Right lobe of liver (tissue), 6 donors: ENCODE results near the gene DAAM1. TPM values are rescaled to one million over a fixed set of nuclear protein-coding genes. Genes with fewer than 3 reads are reported as not detected.

Experiments
- ATAC-seq, 4 donors: fragments of 200-7000 bp; cut with Tn5 transposase; one replicate each; pipeline ENCODE4 v1.9.1; 2020; ENCODE audit warnings: mild to moderate bottlenecking in 4 of 4, moderate library complexity in 4 of 4
- DNase-seq, 3 donors: peaks; one replicate each; pipeline ENCODE4 v3.0.0-alpha.2; 2020
- H3K27ac ChIP-seq, 3 donors: fragments of 200-600 bp; one replicate each; pipeline ENCODE4 v1.8.0; 2022
- H3K27me3 ChIP-seq, 2 donors: fragments of 200-600 bp; one replicate each; pipeline ENCODE4 v1.8.0; 2022
- H3K36me3 ChIP-seq, 4 donors: fragments of 200-600 bp; sonication (generic) in 1 of 4; one replicate each; pipeline versions ENCODE4 v1.5.1 to v1.8.0; 2017 to 2022; ENCODE audit warnings: control low read depth in 1 of 4
- H3K4me1 ChIP-seq, 4 donors: fragments of 200-600 bp; sonication (generic) in 1 of 4; one replicate each; pipeline versions ENCODE4 v1.5.1 to v1.8.0; 2017 to 2022; ENCODE audit warnings: control low read depth in 1 of 4
- H3K4me3 ChIP-seq, 3 donors: fragments of 200-600 bp; one replicate each; pipeline ENCODE4 v1.8.0; 2022
- H3K9me3 ChIP-seq, 4 donors: fragments of 200-600 bp; sonication (generic) in 1 of 4; one replicate each; pipeline versions ENCODE4 v1.5.1 to v1.8.0; 2017 to 2022; ENCODE audit warnings: control low read depth in 1 of 4
- CTCF ChIP-seq, 4 donors: fragments of 200-600 bp in 3 of 4; fragments of 450-650 bp in 1 of 4; IDR thresholded peaks; one replicate each; pipeline versions ENCODE4 v1.5.1 to v1.8.0; 2016 to 2022; ENCODE audit warnings: antibody characterized with exemption in 4 of 4, mild to moderate bottlenecking in 2 of 4
- POLR2A ChIP-seq: fragments of 450-650 bp; IDR thresholded peaks from one replicate; pipeline ENCODE4 v1.6.1; 2017; ENCODE audit warnings: antibody characterized with exemption, mild to moderate bottlenecking
- WGBS: methylation state at CpG from one replicate; pipeline ENCODE4 v1.1.6; 2018; ENCODE audit warnings: low coverage, low lambda C conversion rate; ENCODE audit not compliant: insufficient coverage; ENCODE audit errors: missing lambda C conversion rate; 5-methylcytosine and 5-hydroxymethylcytosine counted together
- intact Hi-C, 2 donors: fragments of 100-400 bp; cut with DNase I; formaldehyde crosslinking; loops; one replicate each; pipeline versions ENCODE4 v1.11.2 to v1.14.1; 2022
- total RNA-seq, 6 experiments: library from RNA; depleted of rRNA in 2 of 6; stranded (reverse); fragments of >200 nt in 2 of 6; fragmentation: NEBNext Ultra II Directional in 3 of 6; extraction: Animal tissue kit (Norgen Biotek cat#: 25700) in 3 of 6; gene quantifications; one replicate each; pipeline versions ENCODE4 v1.1.0 to v1.2.4, GENCODE V29; 2016 to 2023
- donor health status: DM: no; HTN: yes; CAD: no.
- donor health status: DM: no; HTN: no; CAD: no.
- donor health status: DM: no; HTN: no; CAD: no.
- donor health status: DM: no; HTN: yes; CAD: no.
- donor health status: DM: no; HTN: yes; CAD: no.

The DAAM1 gene
- total RNA-seq, 6 experiments from 2014 or later, result 17.2 to 43.6 (median 25.3) TPM

- TF ChIP-seq CTCF (IDR thresholded peaks at IDR 0.05) (no peak), POLR2A (no peak)
- H3K4me3 ChIP-seq, result no peak overlapping the region
- H3K27me3 ChIP-seq, result no peaks in the 10 kb centered on the region
- peak overlapping the region in 2 of 3 donors; percentile 1 to 9 for H3K27ac ChIP-seq
- H3K9me3 ChIP-seq, result no peaks in the 10 kb centered on the region
- peaks cover 0 to 16% (median 2%) of the 10 kb centered on the region in 4 donors for H3K36me3 ChIP-seq
- peaks cover 0 to 27% (median 7%) of the 10 kb centered on the region in 4 donors for H3K4me1 ChIP-seq
- 92% methylated on average over 2 of the region's 2 CpGs for WGBS
- ATAC-seq, result no peak
- no peak for DNase-seq
- intact Hi-C loops, result no loop called here
Measured at GRCh38 chr14:59332727-59333126, 144.3 kb downstream of the DAAM1 start.

DNA sequence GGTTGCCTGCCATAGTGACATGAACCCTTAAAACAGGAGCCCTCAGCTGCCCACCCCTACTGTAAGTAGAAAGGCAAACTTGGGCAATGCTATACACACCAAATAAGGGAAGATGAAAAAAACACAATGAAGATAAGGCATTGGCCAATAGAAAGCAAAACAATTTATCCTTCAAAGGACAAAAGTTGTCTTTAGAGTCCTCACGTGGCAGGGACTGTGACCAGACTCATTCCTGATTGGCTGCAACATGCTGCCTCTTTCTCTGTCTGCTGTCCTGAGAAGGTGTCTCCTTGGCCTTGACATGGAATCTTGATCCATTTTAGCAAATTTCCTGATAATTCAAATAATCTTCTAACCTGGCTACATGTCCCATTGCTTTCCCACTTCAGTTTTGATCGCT is 144.8 kb downstream of the DAAM1 start:
- TF ChIP-seq CTCF (IDR thresholded peaks at IDR 0.05) (no peak), POLR2A (no peak)
- WGBS, result 85% methylated on average over 2 of the region's 2 CpGs
- H3K27me3 ChIP-seq, result no peaks in the 10 kb centered on the region
- H3K9me3 ChIP-seq, result no peaks in the 10 kb centered on the region
- peaks cover 0 to 27% (median 7%) of the 10 kb centered on the region in 4 donors for H3K4me1 ChIP-seq
- ATAC-seq, result peak in 1 of 4 donors; percentile 5
- H3K36me3 ChIP-seq, result peaks cover 0 to 16% (median 2%) of the 10 kb centered on the region in 4 donors
- peak overlapping the region in 2 of 3 donors; percentile 1 to 50 for H3K27ac ChIP-seq
- no peak for DNase-seq
- intact Hi-C loops, result no loop called here
- H3K4me3 ChIP-seq, result no peak overlapping the region

GRCh38 chr14:59333668-59334067 is 145.2 kb downstream of the DAAM1 start:
- peak in 1 of 3 donors; percentile 48 for DNase-seq

GRCh38 chr14:59334253-59334652 is 145.8 kb downstream of the DAAM1 start:
- Histone ChIP-seq H3K27ac (peak overlapping the region in 2 of 3 donors; percentile 2 to 50), H3K4me3 (no peak overlapping the region), H3K27me3 (no peaks in the 10 kb centered on the region), H3K9me3 (no peaks in the 10 kb centered on the region), H3K4me1 (peaks cover 0 to 27% (median 7%) of the 10 kb centered on the region in 4 donors), H3K36me3 (peaks cover 0 to 16% (median 1%) of the 10 kb centered on the region in 4 donors)
- 85% methylated on average over 3 of the region's 3 CpGs for WGBS
- intact Hi-C loops, result no loop called here
- TF ChIP-seq CTCF (IDR thresholded peaks at IDR 0.05) (no peak), POLR2A (no peak)
- ATAC-seq (no peak), DNase-seq (no peak)

More at GRCh38 chr14:59333668-59334067, 145.2 kb downstream of the DAAM1 start:
- peak; percentile 81 to 97 (median 88) for ATAC-seq
- H3K4me3 ChIP-seq, result no peak overlapping the region
- H3K36me3 ChIP-seq, result peaks cover 0 to 16% (median 1%) of the 10 kb centered on the region in 4 donors
- no peaks in the 10 kb centered on the region for H3K27me3 ChIP-seq
- intact Hi-C loops, result no loop called here
- TF ChIP-seq CTCF (IDR thresholded peaks at IDR 0.05) (no peak), POLR2A (no peak)
- H3K4me1 ChIP-seq, result peaks cover 0 to 27% (median 7%) of the 10 kb centered on the region in 4 donors
- H3K27ac ChIP-seq, result peak overlapping the region in 2 of 3 donors; percentile 2 to 50
- 21% methylated on average over 1 of the region's 1 CpG for WGBS
- no peaks in the 10 kb centered on the region for H3K9me3 ChIP-seq
